GM19467 (cell line): ENCODE measurements around the gene NRXN2.

Experiments used
- ATAC-seq: cut with Tn5 transposase; IDR thresholded peaks from one replicate; pipeline ENCODE4 v1.9.1; 2021; ENCODE audit warnings: mild to moderate bottlenecking, moderate library complexity; ENCODE audit not compliant: unreplicated experiment

The NRXN2 gene

DNA sequence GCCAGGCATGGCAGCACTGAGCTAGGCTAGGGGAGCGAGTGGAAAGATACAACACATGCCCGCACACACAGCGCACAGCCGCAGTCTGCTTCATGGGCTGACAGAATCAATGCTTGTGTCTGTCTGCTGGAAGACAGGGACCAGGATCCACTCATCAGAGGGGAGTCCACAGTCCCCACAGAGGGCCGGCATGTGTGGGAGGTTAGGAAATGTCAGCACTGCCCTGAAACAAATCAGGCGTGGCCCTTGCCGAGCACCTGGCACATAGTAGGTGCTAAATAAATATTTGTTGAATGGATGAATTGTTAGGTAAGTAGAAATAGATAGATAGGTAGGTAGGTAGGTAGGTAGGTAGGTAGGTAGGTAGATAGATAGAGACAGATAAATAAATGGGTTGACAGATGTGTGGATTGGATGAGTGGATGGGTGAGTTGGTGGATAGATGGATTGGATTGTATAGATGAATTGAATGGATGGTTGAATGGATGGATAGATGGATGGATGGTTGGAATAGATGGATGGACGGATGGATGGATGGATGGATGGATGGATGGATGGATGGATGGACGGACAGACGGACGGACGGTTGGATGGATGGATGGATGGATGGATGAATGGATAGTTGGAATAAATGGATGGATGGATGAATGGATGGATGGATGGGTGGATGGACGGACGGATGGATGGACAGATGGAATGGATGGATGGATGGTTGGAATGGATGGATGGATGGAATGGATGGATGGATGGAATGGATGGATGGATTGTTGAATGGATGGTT is 128.6 kb downstream of the NRXN2 start:
- no peak for ATAC-seq

DNA sequence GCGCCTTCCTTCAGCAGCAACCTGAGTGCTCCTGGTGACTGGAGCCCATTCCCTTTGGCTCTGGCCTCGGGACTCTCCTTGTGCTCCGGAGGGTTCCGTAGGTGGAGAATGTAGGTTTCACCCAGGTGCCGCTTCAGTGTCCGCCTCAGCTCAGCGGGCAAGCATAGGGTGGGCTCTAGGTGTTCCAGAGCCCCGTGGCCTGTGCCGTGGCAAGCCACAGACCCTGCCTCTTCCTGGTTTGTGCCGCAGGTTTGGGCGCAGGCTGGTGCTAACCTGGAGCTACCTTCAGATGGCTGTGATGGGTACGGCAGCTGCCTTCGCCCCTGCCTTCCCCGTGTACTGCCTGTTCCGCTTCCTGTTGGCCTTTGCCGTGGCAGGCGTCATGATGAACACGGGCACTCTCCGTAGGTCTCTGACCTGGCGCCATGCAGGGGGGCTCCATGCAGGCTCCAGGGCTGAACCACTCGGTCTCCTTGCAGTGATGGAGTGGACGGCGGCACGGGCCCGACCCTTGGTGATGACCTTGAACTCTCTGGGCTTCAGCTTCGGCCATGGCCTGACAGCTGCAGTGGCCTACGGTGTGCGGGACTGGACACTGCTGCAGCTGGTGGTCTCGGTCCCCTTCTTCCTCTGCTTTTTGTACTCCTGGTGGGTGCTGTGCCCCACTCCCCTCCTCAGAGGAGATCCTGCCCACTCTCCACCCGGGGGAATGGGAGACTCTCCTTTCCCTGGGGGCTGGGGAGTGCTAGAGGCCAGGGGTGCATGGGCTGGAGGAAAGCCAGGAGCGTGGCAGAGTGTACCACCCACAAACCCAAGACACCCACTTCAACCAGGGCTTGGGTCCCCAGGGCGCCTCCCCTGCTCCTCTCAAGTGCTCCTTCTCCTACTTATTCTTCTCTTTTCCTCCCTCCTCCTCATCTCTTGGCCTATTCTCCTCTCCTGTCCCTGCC is 129.6 kb downstream of the NRXN2 start:
- no peak for ATAC-seq

- no peak for ATAC-seq
These were observed 130.3 kb downstream of the NRXN2 start for GRCh38 chr11:64592656-64593055.

DNA sequence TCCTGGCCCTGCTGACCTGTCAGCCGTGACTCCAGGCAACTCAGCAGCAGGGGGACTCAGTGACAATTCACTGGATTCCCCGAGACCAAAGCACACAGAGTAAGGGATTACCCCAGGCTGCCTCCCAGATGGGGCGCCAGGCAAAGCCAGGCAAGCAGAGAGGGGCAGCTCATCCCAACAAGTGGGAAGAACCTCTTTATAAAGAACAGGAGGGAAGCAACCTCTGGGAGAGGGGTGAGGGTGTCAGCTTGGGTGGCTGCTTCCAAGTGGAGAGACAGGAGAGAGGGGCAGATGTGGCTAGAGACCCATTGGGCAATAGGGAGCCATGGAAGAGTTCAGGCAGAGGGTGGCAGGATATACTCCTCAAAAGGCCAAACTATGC is 130.8 kb downstream of the NRXN2 start:
- ATAC-seq: no peak

DNA sequence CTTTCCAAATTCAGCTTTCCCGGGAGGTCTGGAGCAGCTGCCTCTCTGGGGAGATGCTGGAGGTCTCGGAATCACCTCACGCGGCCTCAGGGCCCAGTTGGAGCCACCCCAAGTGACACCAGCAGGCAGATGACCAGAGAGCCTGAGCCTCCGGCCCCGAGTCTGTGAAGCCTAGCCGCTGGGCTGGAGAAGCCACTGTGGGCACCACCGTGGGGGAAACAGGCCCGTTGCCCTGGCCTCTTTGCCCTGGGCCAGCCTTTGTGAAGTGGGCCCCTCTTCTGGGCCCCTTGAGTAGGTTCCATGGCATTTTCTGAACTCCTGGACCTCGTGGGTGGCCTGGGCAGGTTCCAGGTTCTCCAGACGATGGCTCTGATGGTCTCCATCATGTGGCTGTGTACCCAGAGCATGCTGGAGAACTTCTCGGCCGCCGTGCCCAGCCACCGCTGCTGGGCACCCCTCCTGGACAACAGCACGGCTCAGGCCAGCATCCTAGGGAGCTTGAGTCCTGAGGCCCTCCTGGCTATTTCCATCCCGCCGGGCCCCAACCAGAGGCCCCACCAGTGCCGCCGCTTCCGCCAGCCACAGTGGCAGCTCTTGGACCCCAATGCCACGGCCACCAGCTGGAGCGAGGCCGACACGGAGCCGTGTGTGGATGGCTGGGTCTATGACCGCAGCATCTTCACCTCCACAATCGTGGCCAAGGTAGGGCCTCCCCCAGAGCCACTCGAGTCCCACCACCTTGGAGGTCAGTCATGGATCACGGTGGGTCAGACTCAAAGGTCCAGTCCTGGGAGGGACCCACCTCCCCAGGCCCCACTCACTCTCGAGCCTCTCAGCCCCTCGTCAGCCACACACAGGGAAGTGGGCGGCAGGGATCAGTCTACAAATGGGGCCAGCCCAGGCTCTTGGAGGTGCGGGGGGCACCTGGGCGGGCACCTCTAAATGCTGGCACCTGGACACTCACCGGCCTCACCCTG is 131.5 kb downstream of the NRXN2 start:
- ATAC-seq: no peak

GRCh38 chr11:64590763-64591221 is 132.2 kb downstream of the NRXN2 start, which contains the start of gene SLC22A12:
TSS of gene SLC22A12 (plus strand) at chr11:64591220. CDS start at chr11:64591557, 337 bp downstream.
- no peak for ATAC-seq

GRCh38 chr11:64588701-64589100 is 134.3 kb downstream of the NRXN2 start:
- ATAC-seq: no peak

DNA sequence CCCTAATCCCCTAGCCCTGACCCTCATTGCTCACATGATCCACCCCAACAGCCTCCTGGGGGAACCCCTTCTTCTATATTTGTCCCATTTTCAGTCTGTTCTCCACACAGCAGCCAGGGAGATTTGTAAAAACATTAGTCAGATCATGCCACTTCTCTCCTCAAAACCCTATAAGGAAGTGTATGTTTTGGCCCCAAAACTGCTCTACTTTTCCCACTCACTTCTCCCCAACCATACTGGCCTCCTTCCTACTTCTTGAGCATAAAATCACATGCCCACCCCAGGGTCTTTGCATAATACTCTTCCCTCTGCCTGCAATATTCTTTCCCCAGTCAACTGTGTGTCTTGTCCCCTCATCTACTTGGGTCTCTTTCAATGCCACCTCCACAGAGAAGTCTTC is 136.6 kb downstream of the NRXN2 start:
- ATAC-seq: no peak

- ATAC-seq: no peak
These were observed 137.8 kb downstream of the NRXN2 start for GRCh38 chr11:64585150-64585549.

DNA sequence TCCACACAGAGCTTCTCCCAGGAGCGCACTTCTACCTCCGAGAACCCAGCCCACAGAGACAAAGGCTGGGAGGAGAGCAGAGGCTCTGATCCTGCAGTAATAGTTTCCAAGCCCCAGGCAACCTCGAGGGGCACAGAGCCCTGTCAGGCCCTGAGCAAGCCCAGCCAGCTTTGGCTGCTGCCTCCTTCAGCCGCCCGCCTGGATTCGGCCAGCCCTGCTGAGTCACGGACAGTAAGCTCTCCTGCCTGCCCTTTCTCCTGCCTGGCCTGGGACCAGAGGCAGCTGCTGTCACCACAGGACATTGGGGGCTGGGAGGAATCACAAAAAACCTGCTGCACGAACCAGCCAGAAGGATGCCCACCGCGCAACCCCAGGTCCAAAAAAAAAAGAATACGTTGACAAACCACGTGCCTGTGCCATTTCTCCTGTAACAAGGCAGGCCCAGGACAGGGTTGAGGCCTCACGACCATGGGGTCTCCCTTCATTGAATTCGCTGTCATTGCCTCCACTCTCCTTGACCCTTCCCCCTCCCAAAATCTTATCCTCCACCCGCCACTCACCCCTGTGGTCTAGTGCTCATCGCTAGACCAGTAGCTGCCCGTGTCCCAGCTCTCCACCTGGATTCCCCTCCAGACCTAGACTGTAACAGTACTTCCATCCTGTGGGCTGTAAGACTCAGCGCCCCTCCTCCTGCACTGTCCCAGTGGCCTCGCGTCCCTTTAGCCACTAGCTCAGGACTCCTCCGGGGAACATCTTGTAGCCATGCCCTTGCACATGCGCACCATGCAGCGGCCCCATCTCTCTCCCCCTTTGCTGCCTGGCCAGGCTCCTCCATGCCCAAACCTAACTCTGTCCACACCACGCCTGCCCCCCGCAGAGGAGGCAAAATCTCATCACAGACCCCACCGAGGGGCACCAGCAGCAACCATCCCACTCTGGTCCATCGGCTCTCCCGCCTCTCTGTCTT is 139.4 kb downstream of the NRXN2 start:
- no peak for ATAC-seq

DNA sequence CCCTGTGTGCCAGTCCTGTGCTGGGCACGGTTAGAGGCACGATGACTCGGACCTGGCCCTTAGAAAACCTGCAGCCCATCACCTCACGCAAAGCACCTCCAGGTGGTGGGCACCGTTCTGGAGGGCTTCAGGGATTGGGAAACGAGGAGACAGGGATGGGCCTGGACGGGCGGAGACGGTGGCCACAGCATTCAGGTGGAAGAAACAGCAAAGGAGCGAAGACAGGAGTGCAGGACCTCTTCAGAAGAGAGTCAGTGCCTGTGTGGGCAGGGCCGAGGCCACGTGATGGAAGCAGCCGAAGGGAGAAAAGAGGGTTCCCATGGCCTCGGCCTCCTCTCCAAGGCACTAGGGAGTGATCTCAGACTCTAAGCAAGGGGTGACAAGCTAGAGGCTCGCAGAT is 140.1 kb downstream of the NRXN2 start:
- ATAC-seq: no peak

- no peak for ATAC-seq
These were observed 141.9 kb downstream of the NRXN2 start for GRCh38 chr11:64581057-64581523.

DNA sequence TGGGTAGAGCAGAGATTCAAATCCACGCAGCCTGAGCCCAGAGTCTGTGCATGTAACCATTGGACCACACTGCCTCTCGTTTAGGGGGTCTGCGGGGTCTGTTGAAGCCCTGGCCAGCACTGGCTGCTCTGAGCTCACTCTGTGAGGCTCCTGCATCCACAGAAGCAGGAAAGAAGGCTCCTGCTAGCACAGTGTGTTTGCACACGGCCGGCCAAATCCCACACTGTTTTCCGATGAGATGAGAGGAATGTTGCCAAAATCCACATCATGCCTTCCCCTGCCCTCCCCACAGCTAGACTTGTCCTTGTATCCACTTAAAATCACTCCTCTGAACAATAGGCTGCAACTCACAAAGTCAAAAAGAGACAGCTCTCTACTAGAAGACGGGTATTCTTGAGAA is 142.6 kb downstream of the NRXN2 start:
- ATAC-seq: no peak

GRCh38 chr11:64577202-64577601 is 145.8 kb downstream of the NRXN2 start:
- ATAC-seq: no peak

DNA sequence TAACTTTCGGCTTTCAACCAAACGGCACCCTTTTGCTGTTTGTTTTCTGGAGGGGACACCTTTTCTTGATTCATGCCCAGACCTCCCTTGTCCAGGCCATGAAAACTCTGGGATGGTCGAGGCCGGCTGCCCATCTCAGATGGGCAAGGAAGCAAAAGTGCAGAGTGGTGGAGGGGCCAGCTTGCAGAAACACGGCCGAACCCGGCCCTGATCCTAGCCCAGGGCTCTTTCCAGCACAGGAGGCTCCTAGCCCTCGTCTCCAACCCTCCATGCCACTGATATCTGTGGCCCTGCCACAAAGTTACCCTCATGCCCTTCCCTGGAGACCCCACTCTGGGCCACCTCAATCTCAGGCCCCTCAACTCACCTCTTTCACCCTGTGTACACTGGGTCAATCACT is 150.9 kb downstream of the NRXN2 start:
- no peak for ATAC-seq

DNA sequence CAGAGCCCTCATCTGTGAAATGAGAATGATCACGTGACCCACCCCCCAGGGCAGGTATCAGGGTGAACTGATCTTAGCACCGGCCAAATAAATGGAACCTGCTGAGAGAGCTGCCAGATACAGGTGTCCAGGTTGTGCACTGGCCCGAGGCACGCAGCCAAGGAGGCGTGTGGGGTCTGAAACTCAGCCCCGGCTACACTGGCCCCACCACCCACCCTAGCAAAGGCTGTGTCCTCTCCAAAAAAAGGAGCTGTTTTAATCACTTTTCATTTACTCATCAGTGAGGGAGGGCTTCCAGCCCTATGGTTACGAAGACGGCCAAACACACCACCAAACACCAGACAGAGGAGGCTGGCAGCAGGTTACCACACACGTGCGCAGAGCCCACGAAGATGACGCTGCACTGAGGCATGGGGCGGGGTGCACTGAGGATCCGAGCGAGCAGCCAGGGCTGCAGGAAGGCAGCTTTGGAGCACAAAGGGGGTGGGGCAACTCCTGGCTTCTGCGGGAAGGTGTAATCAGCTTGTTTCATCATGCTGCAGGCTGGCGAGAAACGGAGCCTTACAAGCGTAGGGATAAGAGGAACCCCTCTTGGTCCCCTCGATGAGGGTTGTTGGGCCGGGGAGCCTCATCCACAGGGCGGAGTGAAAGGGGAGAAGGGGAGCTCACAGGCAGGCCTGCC is 151.4 kb downstream of the NRXN2 start:
- ATAC-seq: no peak

GRCh38 chr11:64571050-64571409 is 152.0 kb downstream of the NRXN2 start:
- ATAC-seq: no peak

DNA sequence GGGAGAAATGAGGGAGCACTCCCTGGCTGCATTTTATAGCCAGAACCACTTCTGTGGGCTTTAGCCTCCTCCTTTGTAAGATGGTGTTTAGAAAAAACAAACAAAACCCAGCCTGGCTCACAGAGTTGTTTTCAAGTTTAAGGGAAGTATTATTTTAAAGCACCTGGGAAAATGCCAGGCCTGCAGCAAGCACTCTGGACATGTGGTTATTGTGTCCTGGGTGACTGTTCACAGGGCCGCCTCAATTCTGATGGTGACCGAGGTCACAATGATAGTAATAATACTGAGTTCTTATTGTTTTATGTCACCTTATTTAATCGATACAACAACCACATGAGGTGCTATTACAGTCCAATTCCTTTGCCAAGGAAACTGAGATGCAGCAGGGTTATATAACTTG is 152.7 kb downstream of the NRXN2 start:
- no peak for ATAC-seq
